Neural progenitor cell (in vitro differentiated cells): Measurements from ENCODE around the gene PEX16.

ENCODE experiments used
- CTCF ChIP-seq: fragments of 200-600 bp; sonication (generic); IDR thresholded peaks from 2 replicates; pipeline ENCODE4 v1.5.1; 2017; ENCODE audit warnings: antibody characterized with exemption, mild to moderate bottlenecking
- EZH2 ChIP-seq: fragments of 200-600 bp; sonication (generic); IDR thresholded peaks from 2 replicates; pipeline ENCODE4 v1.6.1; 2017; ENCODE audit warnings: antibody characterized with exemption, mild to moderate bottlenecking, moderate library complexity
- EZH2phosphoT487 ChIP-seq: fragments of 200-600 bp; sonication (generic); IDR thresholded peaks from 2 replicates; pipeline ENCODE4 v1.6.1; 2017; ENCODE audit warnings: antibody characterized with exemption

- TF ChIP-seq CTCF: no peak
- TF ChIP-seq EZH2phosphoT487: no peak
- TF ChIP-seq EZH2: no peak
These were observed 2.3 kb upstream of the PEX16 start for GRCh38 chr11:45919806-45920530.
